GM18870 (cell line): ENCODE data around the gene PTPN13.

Experiments used
- ATAC-seq: cut with Tn5 transposase; IDR thresholded peaks from one replicate; pipeline ENCODE4 v1.9.1; 2021; ENCODE audit warnings: moderate library complexity; ENCODE audit not compliant: unreplicated experiment

The PTPN13 gene

DNA sequence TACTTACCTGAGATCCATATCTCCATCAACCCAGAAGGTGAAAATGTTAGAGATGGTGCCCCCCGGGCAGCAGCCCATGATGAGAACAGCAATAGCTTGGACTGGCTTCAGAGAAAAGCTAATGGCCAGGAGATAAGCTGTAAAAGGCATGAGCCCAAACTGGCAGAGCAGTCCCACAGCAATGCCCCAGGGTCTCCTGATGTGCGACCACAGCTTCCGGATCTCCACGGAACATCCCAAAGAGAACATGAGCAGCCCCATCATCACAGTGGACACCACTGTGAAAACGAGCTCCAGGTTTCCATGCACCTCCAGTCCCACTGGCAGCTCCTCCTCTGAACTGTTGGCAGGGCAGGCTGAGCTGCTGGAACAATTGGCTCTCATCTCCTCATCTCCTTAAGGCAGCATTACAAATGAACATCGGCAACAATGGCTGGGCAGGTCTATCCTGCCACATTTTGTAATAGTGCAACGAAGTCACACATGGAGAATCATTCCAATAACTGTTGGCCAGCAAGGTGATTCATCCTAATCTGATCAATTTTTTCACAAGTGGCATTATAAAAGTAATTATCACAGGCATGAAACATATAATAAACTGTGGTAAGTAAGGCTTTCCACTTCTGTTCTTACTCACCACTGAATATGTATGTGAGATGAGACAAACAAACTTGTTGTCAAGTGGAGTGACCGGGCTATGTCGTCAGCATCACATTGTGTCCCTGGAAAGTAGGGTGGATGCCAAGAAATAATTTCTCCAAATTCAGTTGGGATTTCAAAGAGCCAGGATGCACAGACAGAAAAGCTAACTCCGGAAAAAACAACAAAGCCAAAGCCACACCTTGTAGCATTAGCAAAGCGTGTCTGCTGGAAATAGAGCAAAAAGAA is 254.9 kb downstream of the PTPN13 start, which contains the start of gene SLC10A6:
Gene SLC10A6 (minus strand): TSS at position 653 of the 888 bp plus-strand sequence. CDS start 269 bp downstream, at position 384.
- ATAC-seq: no peak

- no peak for ATAC-seq
Observed at GRCh38 chr4:86853209-86853608, 259.1 kb downstream of the PTPN13 start.

GRCh38 chr4:86855572-86855971 is 261.5 kb downstream of the PTPN13 start:
- no peak for ATAC-seq

DNA sequence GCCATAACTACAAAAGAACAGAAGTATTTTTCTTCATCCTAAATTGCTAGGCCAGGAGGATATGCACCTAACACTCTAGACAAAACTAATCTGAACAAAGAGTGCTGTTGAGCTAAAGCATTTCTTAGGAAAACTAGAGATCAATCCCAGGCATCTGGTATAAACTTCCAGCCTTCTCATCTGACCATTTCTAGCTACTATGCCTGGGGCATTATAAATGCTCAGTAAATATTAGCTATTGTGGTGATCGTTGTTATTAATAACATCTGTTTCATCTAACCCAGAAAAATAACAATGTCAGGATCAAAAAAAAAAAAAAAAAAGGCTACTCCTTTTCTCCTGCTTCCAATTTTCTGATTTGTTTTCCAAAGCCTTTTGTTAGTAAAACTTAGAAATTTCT is 262.8 kb downstream of the PTPN13 start:
- no peak for ATAC-seq

DNA sequence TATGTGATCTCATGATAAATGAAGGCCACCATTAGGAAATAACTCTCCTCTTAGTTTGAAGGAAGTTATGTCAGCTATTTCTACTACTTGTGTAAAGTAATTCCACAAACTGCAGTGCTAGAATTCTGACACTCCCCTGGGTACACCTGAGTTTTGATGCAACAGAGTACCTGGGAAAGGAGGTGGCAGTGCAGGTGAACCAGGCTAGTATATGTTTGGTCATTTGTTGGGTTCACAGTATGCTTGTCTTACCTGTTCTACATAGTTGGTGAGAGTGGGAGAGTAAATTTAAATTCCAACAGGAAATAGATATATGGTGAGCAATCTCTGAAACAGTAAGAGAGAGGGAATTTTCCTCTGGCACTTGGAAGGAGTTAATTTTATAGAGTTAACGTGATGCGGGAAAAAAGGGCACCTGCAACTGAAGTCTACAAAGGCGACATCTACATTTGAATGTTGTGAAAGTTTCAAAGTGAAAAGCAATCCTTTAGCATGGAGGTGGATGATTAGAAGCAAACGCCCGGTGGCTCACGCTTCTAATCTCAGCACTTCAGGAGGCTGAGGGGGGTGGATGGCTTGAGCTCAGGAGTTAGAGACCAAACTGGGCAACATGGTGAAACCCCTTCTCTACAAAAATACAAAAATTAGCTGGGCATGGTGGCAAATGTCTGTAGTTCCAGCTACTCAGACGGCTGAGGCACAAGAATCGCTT is 263.4 kb downstream of the PTPN13 start:
- no peak for ATAC-seq
